Myocyte (in vitro differentiated cells): ENCODE measurements around the gene SEPTIN8. TPM values are rescaled to one million over a fixed set of nuclear protein-coding genes. Genes with fewer than 3 reads are reported as not detected.
"Not testable (repeated sequence)": the region's sequence is repeated elsewhere in the genome, so short reads cannot be mapped to it uniquely, and the experiment has no call there.

Source experiments
- DNase-seq: peaks from one replicate; pipeline ENCODE4 v3.0.0-alpha.2; 2012; ENCODE audit warnings: low read depth
- total RNA-seq: library from RNA; depleted of rRNA; stranded (reverse); fragments of >200 nt; gene quantifications from 2 replicates; pipeline ENCODE4 v1.2.3, GENCODE V29; 2014

The SEPTIN8 gene
- total RNA-seq, 1 donor from 2014 or later, result 25.3 TPM

DNA sequence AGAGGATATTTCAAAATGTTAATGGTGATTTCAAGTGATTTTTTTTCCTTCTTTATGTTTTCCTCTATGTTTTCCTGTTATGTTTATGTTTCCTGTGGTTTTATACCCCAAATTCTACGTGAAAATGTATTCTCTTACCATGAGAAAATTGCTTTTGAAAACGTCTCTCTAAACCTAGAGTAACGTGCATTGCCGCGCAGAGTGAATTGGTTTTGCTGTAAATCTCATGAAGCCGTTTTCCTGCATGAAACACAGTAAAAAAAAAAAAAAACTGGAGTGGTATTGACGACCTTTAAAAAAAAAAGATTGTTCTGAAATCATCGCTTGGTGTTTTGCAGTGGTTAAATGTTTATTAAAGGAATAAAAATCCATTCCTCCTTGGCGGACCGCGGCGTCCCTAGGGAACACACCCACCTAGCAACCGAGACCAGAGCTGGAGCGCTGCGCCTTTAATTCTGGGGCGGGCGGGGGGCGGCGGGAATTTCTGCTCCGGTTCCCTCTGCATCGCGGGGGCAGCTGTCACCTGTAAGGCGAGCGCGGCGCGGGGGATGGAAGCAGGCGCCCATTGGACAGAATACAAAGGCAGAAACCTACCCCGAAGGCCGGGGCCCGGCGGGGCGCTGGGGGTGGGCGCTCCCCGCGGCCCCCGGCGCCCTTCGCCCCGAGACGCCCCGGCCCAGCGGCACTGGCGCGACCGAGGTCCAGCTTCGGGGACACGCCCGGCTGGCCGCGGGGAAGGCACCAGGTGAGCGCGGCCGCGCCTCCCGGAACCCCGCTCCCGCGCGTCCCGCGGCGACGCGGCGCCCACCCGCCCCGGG, 36.0 kb upstream of the SEPTIN8 start, which contains the start of gene SOWAHA:
Gene SOWAHA (plus strand): TSS at position 522 of the 818 bp plus-strand sequence. CDS start 320 bp downstream, outside the sequence.
- DNase-seq, result peak; percentile 16

DNA sequence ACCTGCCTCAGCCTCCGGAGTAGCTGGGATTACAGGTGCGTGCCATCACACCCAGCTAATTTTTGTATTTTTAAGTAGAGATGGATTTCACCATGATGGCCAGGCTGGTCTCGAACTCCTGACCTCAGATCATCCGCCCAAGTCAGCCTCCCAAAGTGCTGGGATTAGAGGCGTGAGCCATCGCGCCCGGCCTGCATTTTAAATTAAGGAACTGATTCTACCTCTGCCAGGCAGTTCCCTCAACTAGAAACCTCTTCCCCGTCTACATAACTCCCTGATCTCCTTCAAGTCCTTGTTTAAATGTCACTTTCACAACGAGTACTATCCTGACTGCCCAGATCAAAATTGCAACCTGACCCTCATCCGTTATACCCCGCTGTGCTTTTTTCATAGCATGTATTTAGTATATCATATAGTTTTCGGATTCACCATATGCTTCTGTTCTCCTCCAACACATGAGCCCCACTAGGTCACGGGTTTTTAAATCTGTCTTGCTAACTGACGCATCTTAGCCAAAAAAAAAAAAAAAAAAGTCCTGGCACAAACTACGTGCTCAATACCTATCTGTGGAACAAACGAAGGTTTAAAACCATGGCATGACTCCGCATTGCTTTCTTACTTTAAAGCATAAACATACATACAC, 35.2 kb upstream of the SEPTIN8 start:
- DNase-seq, result no peak

DNA sequence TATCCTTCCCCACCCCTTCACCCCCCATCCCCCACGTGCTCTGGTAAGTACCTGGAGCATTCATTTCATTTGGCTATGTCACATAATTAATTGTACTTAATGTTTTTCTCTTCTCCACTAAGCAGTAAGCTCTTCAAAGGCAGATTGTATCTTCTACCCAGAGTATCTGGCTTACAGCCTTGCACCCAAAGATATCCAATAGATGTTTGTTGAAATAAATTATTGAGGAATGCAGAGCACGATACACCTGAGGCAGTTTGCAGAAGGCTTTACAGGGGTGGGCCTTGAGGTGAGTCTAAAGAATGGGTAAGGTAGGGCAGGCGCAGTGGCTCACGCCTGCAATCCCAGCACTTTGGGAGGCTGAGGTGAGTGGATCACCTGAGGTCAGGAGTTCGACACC, 33.6 kb upstream of the SEPTIN8 start:
- no peak for DNase-seq

DNA sequence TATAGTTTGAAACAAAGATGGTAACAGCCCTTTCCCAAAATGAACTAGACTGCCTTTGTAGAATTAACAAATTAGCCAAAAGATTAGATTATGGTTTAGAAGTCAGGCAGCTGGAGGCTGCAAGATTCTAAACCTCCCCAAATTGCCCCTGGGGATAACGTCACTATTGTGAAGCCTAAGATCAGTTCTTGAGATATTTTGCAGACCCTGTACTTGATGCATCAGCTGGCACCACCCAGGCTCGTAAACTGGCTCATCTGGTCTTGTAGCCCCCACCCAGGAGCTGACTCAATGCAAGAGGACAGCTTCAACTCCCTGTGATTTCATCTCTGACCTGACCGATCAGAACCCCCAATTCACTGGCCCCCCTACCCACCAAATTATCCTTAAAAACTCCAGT, 31.8 kb upstream of the SEPTIN8 start:
- no peak for DNase-seq

DNA sequence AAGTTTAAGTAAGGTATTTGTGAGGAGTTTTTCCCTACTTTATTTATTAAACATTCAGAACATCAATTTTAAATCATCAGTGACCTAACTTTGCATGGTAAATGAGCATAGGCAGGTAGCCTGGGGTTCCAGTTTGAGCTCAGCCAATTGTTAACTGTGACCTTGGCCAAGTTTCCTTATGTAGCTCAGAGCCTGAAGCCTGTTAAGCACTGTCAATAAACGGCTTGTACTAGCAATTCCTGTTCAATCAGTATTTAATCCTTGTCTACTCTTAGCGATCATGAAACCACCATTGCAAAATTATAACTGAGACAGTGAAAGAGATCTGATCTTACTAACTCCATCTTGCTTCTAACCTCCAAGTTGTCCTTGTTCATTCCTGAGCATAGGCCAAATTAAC, 31.4 kb upstream of the SEPTIN8 start:
- no peak for DNase-seq

DNA sequence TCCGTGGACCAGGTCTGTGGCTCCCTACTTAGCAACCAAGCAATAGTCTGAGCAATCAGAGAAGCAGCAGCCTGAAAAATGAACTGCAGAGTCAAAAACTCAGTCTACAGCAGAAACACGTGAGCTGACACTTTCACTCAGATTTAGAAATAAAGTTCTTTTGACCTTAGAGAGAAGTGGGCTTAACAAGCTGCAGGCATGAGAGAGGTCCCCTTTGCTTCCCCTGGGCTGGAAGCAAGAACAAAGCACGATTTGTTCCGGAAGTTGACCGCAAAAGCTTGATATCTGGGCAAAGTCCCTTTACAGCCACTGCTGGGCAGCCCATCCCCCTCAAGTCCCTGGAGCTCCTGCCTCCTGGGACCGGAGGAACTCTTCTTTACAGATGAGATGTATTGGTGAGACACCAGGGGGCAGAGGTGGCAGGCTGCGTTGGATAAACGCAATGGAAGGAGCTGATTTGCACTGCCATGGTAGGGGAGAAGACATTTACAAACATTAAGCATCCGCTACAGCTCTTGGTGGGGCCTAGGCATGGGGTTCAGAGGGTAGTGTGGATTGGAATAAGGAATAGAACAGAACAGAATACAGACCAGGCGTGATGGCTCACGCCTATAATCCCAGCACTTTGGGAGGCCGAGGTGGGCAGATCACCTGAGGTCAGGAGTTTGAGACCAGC, 30.3 kb upstream of the SEPTIN8 start:
- peak; percentile 16 for DNase-seq

DNA sequence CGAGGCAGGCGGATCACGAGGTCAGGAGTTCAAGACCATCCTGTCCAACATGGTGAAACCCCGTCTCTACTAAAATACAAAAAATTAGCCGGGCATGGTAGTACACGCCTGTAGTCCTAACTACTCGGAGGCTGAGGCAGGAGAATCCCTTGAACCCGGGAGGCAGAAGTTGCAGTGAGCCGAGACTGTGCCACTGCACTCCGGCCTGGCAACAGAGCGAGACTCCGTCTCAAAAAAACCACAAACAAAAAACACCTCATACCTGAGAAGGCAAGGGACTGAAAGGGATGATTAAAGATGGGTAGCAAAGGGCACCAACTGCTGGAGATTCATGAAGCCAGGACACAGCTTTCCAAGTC, 29.7 kb upstream of the SEPTIN8 start:
- not testable (repeated sequence) for DNase-seq

DNA sequence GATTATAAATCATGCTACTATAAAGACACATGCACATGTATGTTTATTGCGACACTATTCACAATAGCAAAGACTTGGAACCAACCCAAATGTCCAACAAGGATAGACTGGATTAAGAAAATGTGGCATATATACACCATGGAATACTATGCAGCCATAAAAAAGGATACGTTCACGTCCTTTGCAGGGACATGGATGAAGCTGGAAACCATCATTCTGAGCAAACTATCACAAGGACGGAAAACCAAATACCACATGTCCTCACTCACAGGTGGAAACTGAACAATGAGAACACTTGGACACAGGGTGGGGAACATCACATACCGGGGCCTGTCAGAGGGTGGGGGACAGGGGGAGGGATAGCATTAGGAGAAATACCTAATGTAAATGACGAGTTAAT, 28.8 kb upstream of the SEPTIN8 start:
- not testable (repeated sequence) for DNase-seq

DNA sequence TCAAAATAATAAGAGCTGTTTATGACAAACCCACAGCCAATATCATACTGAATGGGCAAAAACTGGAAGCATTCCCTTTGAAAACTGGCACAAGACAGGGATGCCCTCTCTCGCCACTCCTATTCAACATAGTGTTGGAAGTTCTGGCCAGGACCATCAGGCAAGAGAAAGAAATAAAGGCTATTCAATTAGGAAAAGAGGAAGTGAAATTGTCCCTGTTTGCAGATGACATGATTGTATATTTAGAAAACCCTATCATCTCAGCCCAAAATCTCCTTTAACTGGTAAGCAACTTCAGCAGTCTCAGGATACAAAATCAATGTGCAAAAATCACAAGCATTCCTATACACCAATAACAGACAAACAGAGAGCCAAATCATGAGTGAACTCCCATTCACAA, 27.2 kb upstream of the SEPTIN8 start:
- DNase-seq, result not testable (repeated sequence)

DNA sequence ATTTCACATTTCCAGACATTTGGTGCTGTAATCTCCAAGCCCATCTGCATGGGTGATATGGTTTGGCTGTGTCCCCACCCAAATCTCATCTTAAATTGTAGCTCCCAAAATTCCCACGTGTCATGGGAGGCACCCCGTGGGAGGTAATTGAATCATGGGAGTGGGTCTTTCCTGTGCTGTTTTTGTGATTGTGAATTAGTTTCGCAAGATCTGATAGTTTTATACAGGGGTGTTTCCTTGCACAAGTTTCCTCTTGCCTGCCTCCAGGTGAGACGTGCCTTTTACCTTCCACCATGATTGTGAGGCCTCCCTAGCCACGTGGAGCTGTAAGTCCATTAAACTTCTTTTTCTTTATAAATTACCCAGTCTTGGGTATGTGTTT, 25.6 kb upstream of the SEPTIN8 start:
- not testable (repeated sequence) for DNase-seq

DNA sequence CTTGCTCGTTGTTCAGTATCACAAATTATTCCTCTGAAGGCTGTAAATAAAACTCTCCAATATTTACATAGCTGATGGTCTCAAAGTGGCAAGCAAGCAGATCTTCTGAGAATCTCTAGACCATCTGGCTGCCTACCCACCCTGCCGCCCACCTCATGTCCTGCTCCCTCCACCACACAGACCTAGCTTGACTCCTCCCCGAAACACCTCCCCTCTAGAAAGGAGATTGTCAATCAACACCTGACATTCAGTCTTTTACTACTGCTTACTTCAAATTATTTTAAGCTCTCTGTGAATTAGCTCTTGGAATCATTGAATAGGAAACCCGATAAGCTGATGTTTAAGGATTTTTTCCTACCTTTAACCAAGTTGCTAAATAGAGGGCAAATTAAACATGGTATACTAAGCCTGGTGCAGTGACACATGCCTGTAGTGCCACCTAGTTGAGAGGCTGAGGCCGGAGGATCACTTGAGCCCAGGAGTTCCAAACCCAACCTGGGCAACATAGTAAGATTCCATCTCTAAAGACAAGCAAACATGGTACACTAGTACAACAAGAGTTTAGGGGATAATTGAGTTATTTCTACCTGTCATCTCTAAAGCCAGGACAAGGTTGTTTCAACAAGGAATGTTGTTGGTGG, 25.1 kb upstream of the SEPTIN8 start:
- no peak for DNase-seq

DNA sequence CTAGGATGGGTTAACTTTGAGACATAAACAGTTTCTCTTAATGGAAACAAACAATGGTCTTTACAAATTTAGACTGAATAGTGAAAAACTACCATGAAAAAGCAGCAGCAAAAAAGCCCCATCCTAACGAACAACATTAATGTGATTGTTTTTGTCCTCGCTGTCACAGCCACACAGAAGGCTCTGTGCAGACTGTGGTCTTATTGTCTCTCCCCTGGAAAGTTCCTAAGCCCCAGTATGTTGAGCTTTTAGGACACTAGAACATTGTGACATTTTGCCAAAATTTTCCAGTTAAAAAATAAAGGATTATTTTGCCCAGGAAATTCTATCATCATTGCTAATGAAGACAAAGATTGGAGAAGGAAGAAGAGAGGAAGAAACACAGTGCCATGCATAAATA, 23.5 kb upstream of the SEPTIN8 start:
- no peak for DNase-seq

DNA sequence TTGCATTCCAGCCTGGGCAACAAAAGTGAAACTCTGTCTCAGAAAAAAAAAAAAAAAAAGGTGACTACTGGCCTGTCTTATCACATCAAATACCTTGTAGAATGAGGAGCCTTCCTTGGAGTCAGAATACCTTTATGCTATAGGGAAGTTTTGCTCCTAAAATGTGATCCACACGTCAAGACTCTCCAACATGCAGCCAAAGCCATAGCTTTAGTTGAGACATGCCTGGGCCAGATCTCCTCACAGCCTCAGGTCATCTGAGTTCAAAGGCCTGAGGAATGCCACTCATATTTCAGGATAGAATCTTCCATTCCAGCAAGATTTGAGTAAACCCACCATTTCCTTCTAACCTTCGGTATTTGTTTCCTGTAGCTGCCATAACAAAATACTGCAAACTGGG, 22.4 kb upstream of the SEPTIN8 start:
- no peak for DNase-seq

DNA sequence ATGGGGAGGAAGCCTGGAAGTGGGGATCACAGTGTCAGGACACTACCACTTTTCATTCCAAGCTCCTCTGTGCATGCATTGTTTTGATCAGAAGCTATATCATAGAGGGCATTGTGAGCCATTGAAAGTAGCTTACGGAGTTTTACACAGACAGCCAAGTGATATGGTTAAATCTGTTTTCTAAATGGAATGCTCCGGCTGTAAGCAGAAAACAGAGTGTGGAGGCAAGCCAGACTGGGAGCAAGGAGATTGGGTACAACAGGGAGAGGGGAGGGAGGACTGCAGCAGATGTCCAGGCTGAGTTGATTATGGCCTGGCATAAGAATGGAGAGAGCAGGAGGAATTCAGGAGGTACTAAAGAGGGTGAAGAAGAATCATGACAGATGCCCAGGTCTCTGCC, 20.6 kb upstream of the SEPTIN8 start:
- no peak for DNase-seq

DNA sequence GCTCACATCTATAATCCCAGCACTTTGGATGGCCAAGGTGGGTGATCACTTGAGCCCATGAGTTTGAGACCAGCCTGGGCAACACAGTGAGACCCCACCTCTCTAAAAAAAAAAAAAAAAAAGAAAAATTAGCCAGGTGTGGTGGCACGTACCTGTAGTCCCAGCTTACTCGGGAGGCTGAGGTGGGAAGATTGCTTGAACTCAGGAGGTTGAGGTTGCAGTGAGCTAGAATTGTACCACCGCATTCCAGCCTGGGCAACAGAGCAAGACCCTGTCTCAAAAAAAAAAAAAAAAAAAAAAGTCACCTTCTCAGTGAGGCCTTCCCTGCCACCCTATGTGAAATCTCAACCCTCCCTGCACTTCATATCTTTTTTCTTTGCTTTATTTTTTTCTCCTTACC, 14.0 kb upstream of the SEPTIN8 start:
- DNase-seq, result no peak

DNA sequence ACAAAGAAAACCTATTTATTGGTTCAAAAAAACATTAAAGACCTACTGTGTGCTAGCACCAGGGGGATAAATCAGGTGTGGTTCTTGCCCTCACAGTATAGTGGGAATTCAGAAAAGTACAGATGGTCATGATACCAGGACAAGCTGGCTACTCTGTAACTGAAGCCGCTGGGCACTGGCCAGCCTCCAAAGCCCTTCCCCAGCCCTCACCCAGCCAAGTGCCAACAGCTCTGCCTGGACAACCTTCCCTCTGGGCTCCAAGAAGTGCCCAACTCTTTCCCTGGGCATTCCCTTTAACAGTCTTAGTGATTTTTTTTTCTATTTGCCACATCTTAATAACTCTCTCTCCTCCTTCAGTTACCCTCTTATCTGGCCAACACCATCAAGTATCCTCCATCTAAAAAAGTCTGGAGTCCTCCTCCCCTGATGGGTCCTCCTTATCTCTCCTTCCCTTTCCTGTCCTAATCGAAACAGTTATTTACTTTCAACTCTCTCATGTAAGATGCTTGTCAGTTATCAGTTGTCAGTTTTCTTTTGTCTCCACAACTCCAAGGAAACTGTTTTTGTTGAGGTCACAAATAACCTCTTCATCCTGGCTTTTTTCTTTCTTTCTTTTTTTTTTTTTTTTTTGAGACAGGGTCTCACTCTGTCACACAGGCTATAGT, 13.3 kb upstream of the SEPTIN8 start:
- no peak for DNase-seq

DNA sequence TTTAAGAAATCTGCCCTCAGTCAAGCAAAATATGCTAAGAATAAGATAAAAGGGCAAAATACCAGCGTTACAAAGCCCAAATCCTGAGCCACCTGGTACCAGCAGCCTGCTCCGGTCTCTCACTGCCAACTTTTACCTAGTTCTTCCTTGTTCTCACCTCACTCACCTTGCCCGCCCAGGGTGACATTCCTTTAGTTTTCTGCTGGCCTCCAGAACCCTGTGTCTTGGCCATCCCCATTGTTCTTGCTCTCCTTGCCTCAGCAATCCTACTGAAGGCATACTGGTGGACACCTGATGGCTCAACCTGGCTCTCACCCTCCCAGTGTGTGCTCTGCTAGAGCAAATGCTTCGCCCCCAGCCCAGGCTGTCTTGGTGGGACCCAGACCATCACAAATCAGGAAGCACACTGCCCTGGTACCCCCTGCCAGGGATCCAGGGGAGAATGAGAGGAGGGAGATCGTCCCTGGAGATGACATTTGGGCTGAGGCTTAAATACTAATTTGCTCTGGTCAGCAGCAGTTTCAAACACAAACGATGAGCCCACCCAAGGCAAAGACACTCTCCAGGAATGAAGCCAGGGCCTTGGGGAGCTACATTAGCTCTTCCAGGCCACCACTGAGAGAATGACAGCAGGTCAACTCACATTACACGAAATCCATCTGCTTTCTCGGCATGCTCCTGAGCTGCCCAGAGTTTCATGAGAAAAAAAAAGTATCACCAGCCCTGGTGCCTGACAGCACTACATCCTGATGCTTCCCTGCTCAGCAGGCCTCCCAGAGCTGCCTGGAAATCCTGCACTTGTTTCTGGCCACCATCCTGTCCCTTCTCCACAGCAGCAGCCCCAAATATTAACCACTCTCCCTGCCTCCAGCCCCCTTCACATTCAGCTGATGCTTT, 12.2 kb upstream of the SEPTIN8 start:
- no peak for DNase-seq

DNA sequence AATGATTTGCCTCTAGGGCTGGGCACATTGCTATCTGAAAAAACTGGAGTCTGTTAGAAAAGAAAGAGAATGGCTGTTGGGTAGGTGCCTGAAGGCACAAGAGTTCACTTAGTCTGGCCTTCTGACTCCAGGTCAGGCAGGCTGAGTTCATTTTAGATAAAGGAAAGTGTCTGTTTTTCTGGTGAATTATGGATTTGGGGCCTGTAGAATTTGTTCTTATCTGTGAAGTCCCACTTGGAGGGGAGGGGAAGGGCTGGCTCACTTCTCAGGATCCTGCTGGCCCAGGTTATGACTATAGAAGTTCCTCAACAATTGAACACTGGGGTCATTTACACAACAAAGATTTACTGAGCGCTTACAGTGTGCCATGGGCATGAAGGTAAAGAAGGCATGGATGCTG, 11.5 kb upstream of the SEPTIN8 start:
- DNase-seq, result no peak

DNA sequence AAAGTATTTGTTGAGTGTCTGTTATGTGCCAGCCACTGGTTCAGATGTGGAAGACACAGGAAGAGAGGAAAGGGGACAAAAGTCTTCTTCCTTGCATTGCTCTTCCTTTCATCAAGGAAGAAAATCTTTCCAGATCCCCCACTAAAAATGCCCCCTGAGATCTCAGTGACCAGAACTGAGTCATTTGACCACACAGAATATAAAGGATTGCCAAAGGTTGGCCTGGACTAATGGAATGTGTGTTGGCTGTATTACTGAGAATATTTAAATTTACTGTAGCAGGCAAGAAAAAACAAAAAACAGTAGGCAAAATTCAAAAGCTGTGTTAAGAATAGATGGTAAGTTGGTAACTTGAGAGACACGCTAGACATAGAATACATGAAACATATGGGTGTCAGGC, 10.0 kb upstream of the SEPTIN8 start:
- no peak for DNase-seq

DNA sequence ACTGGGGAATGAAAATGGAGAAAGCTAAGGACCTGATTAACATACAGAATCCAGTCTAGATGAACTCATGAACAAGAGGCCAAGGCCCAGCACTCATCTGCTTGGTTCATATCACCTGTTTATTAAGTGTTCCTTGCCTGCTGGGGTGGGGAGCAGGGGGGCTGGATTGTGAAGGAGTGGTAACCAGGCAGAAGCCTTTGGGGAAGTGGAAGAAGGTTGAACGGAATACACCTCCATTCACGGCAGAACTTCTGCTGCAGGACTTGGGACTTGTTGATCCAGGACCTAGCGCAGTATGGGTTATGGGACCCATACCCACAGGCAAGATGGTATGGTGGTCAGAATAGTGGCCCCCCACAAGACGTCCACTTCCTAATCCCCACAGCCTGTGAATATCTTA, 8.8 kb upstream of the SEPTIN8 start:
- no peak for DNase-seq
